Measurements from ENCODE around the gene FGF21. TPM values are rescaled to one million over a fixed set of nuclear protein-coding genes. Genes with fewer than 3 reads are reported as not detected.
A peak's percentile ranks its signal among the peaks of the same experiment; 100 is the strongest.

FGF21 gene
- total and polyA plus RNA-seq, 10 of the 15 experiments (the other 5 are each of a cell fraction or from before 2014, with no cell fraction given): not detected

DNA sequence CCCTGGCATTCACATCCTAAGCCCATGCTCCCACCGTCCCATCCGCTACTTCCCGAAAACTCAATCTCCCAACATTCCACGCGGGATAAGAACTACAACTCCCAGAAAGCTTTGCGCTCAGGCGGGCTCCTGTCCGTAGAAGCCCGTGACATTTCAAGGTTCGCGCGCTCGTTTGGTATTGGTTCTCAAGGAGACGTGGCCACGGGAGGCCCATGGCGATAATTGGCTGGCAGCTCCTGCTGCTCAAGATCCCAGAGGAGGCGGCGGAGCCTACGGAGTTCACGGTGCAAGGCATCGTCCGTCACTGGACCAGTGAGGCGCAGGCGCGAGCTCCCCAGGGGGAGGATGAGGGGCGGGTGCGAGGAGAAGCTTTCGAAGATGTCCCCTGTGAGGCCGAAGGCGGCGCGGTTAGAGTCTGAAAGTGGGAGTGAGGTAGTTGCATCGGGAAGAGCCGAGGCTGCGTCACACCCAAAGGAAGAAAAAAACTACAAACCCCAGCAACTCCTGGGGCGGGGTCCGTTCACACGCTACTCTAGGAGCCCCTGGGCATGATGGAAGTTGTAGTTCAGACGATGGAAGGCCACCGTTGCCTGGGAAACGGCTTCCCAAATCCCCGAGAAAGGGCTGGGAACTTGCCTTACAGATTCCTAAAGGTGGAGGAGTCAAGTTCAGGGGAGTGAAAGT, 34.6 kb upstream of the FGF21 start (continued):
- TF ChIP-seq, protein P1, sequence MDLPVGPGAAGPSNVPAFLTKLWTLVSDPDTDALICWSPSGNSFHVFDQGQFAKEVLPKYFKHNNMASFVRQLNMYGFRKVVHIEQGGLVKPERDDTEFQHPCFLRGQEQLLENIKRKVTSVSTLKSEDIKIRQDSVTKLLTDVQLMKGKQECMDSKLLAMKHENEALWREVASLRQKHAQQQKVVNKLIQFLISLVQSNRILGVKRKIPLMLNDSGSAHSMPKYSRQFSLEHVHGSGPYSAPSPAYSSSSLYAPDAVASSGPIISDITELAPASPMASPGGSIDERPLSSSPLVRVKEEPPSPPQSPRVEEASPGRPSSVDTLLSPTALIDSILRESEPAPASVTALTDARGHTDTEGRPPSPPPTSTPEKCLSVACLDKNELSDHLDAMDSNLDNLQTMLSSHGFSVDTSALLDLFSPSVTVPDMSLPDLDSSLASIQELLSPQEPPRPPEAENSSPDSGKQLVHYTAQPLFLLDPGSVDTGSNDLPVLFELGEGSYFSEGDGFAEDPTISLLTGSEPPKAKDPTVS (IDR thresholded peaks at IDR 0.05; ENCODE audit: low read depth, low read length): no peak
- peak; percentile 84 for TF ChIP-seq FOS (IDR thresholded peaks at IDR 0.05; ENCODE audit: borderline replicate concordance, extremely low read depth, insufficient read length)
- no peak for TF ChIP-seq HDAC6 (IDR thresholded peaks at IDR 0.05; ENCODE audit: unreplicated experiment)
- TF ChIP-seq RBBP5 (conservative IDR thresholded peaks at IDR 0.05): no peak
- peak; percentile 61 for TF ChIP-seq DPF2 (IDR thresholded peaks at IDR 0.05)
- peak; percentile 51 for TF ChIP-seq NRF1 (conservative IDR thresholded peaks at IDR 0.05; ENCODE audit: low read depth, low read length)
- 0 out of 2 replicates have a peak, but pooled peaks have one; percentile 46 for TF ChIP-seq POLR2AphosphoS5 (IDR thresholded peaks at IDR 0.05; ENCODE audit: low read length)

DNA sequence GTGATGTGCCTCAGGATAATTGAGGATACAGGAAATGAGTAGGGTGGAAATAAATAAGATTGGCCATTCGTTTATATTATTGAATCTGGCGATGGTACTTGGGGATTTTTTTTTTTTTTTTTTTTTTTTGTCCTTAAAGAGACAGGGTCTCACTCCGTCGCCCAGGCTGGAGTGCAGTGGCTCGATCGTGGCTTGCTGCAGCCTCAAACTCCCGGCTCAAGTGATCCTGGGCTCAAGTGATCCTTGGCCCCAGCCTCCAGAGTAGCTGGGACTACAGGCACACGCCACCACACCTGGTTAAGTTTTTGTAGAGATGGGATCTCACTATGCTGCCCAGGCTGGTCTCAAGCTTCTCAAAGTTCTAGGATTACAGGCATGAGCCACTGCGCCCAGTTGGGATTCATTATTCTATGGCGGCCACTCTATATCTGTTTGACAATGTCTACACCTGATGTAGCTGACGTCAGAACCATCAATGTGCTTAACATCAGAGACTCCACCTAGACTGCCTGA, 33.1 kb upstream of the FGF21 start:
- ChIA-PET RAD21 (ENCODE audit: unreplicated experiment) (no interaction called here), CTCF (interaction anchor here (0.6 to 2.7 kb wide), 2 partner anchors 48 to 152 kb away, joined by 3 to 11 read pairs; no protein-coding TSS in a partner anchor), POLR2A (no interaction called here), SMC1A (ENCODE audit: uncharacterized antibody, unreplicated experiment) (no interaction called here)
- in situ Hi-C loops (cut with MboI) (no loop called here), intact Hi-C loops (cut with micrococcal nuclease; ENCODE audit: unreplicated experiment) (no loop called here)
- 81% methylated on average over 11 of the region's 11 CpGs for WGBS (ENCODE audit: insufficient coverage, insufficient replicate concordance, low lambda C conversion rate, missing lambda C conversion rate)
- no peaks in the 10 kb centered on the region for H3K36me3 ChIP-seq (ENCODE audit: control insufficient read depth in 2 of 2, insufficient read depth in 2 of 2, low read length in 1 of 2)
- H3K27me3 ChIP-seq (replicated peaks in 1 of 2; ENCODE audit: control insufficient read depth in 2 of 2, insufficient read depth in 2 of 2, low read length in 1 of 2): no peaks in the 10 kb centered on the region
- no peak overlapping the region for H3K4me2 ChIP-seq (ENCODE audit: control insufficient read depth, insufficient read depth)
- H3K27ac ChIP-seq (ENCODE audit: control insufficient read depth, insufficient read depth): no peak overlapping the region
- no peaks in the 10 kb centered on the region for H3K79me2 ChIP-seq (ENCODE audit: control insufficient read depth, insufficient read depth, low read length)
- peaks cover 8% of the 10 kb centered on the region; the same call in 2 of the 3 replicates for H3K9me3 ChIP-seq (replicated peaks; ENCODE audit: control insufficient read depth, insufficient read depth, low read length)
- H4K20me1 ChIP-seq (ENCODE audit: control insufficient read depth, insufficient read depth): no peaks in the 10 kb centered on the region
- H3K4me3 ChIP-seq: no peak overlapping the region
- no peak for FAIRE-seq
- peaks cover 4% of the 10 kb centered on the region for H3K4me1 ChIP-seq (ENCODE audit: control insufficient read depth, insufficient read depth, low read length)
- H3K9ac ChIP-seq (ENCODE audit: control insufficient read depth, insufficient read depth, low read length): no peak overlapping the region
- ATAC-seq: no peak
- BruUV-seq (replicated peaks): no TSS peak
- no peak overlapping the region for H2AFZ ChIP-seq (ENCODE audit: control insufficient read depth, low read depth, low read length)
- no peak for DNase-seq (ENCODE audit: low read depth, low spot score)
- no peak for TF ChIP-seq BRCA1 (IDR thresholded peaks at IDR 0.05; ENCODE audit: low read depth, low read length)
- TF ChIP-seq POLR2AphosphoS2 (IDR thresholded peaks at IDR 0.05; ENCODE audit: low read depth, low read length): no peak
- no peak for TF ChIP-seq TARDBP (IDR thresholded peaks at IDR 0.05; ENCODE audit: borderline replicate concordance)
- TF ChIP-seq MEF2A (IDR thresholded peaks at IDR 0.05; ENCODE audit: insufficient read depth, low read depth, low read length): no peak
- TF ChIP-seq POLR2A (IDR thresholded peaks at IDR 0.05; ENCODE audit: low read depth, low read length): no peak
- TF ChIP-seq NFIC (IDR thresholded peaks at IDR 0.05; ENCODE audit: low read depth, low read length): no peak
- TF ChIP-seq SUZ12 (IDR thresholded peaks at IDR 0.05; ENCODE audit: unreplicated experiment): no peak
- no peak for TF ChIP-seq CREM (IDR thresholded peaks at IDR 0.05; ENCODE audit: low read depth)
- no peak for TF ChIP-seq SRF (IDR thresholded peaks at IDR 0.05; ENCODE audit: low read depth in 2 of 2, low read length in 2 of 2)
- no peak for TF ChIP-seq SUPT20H (IDR thresholded peaks at IDR 0.05; ENCODE audit: borderline replicate concordance, control insufficient read depth, low read depth, low read length)
- TF ChIP-seq, protein P2, sequence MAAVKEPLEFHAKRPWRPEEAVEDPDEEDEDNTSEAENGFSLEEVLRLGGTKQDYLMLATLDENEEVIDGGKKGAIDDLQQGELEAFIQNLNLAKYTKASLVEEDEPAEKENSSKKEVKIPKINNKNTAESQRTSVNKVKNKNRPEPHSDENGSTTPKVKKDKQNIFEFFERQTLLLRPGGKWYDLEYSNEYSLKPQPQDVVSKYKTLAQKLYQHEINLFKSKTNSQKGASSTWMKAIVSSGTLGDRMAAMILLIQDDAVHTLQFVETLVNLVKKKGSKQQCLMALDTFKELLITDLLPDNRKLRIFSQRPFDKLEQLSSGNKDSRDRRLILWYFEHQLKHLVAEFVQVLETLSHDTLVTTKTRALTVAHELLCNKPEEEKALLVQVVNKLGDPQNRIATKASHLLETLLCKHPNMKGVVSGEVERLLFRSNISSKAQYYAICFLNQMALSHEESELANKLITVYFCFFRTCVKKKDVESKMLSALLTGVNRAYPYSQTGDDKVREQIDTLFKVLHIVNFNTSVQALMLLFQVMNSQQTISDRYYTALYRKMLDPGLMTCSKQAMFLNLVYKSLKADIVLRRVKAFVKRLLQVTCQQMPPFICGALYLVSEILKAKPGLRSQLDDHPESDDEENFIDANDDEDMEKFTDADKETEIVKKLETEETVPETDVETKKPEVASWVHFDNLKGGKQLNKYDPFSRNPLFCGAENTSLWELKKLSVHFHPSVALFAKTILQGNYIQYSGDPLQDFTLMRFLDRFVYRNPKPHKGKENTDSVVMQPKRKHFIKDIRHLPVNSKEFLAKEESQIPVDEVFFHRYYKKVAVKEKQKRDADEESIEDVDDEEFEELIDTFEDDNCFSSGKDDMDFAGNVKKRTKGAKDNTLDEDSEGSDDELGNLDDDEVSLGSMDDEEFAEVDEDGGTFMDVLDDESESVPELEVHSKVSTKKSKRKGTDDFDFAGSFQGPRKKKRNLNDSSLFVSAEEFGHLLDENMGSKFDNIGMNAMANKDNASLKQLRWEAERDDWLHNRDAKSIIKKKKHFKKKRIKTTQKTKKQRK (IDR thresholded peaks at IDR 0.05; ENCODE audit: low read depth, low read length): no peak
- TF ChIP-seq SIN3A (IDR thresholded peaks at IDR 0.05; ENCODE audit: low read depth, low read length): no peak
- TF ChIP-seq CHD4 (IDR thresholded peaks at IDR 0.05): no peak
- no peak for TF ChIP-seq CBFB (IDR thresholded peaks at IDR 0.05; ENCODE audit: low read depth)

Measured in GM12878 (cell line).